SK-N-SH treated with all-trans-retinoic acid at 6 μM for 48 hours (cell line): ENCODE results near the gene PIGC.

Source experiments
- ATAC-seq: fragments of 200-7000 bp; cut with Tn5 transposase; 3 replicates; pipeline ENCODE4 v1.9.1; 2020; ENCODE audit warnings: mild to moderate bottlenecking, moderate library complexity
- ARNTL ChIP-seq: fragments of 450-650 bp; formaldehyde crosslinking; IDR thresholded peaks from 2 replicates; pipeline ENCODE4 v1.5.0; 2020; ENCODE audit warnings: low read depth, mild to moderate bottlenecking, moderate library complexity, borderline replicate concordance
- BACH2 ChIP-seq: fragments of 250-450 bp; sonication (Bioruptor Pico); IDR thresholded peaks from 2 replicates; pipeline ENCODE4 v1.9.0; 2021; ENCODE audit warnings: mild to moderate bottlenecking, borderline replicate concordance
- CSDC2 ChIP-seq: fragments of 250-450 bp; sonication (Bioruptor Pico); IDR thresholded peaks from 2 replicates; pipeline ENCODE4 v1.5.0; 2020; ENCODE audit warnings: mild to moderate bottlenecking, moderate library complexity
- ESRRG ChIP-seq: fragments of 250-450 bp; sonication (Bioruptor Pico); IDR thresholded peaks from 2 replicates; pipeline ENCODE4 v1.6.1; 2021; ENCODE audit warnings: mild to moderate bottlenecking
- GLIS3 ChIP-seq: fragments of 250-450 bp; sonication (Bioruptor Pico); IDR thresholded peaks from 2 replicates; pipeline ENCODE4 v1.5.0; 2020; ENCODE audit warnings: mild to moderate bottlenecking, moderate library complexity
- OSR1 ChIP-seq: fragments of 250-450 bp; sonication (Bioruptor Pico); IDR thresholded peaks from 2 replicates; pipeline ENCODE4 v1.8.0; 2022; ENCODE audit warnings: moderate library complexity, mild to moderate bottlenecking, inconsistent platforms
- PATZ1 ChIP-seq: fragments of 250-450 bp; sonication (Bioruptor Pico); IDR thresholded peaks from 2 replicates; pipeline ENCODE4 v1.8.0; 2020; ENCODE audit warnings: mild to moderate bottlenecking, moderate library complexity, borderline replicate concordance
- PPARA ChIP-seq: fragments of 250-450 bp; sonication (Bioruptor Pico); IDR thresholded peaks from 2 replicates; pipeline ENCODE4 v1.5.0; 2020; ENCODE audit warnings: mild to moderate bottlenecking, borderline replicate concordance
- RARB ChIP-seq: fragments of 250-450 bp; sonication (Bioruptor Pico); IDR thresholded peaks from 2 replicates; pipeline ENCODE4 v1.8.0; 2021; ENCODE audit warnings: mild to moderate bottlenecking, moderate library complexity
- SNAI2 ChIP-seq: fragments of 250-450 bp; sonication (Bioruptor Pico); IDR thresholded peaks from 2 replicates; pipeline ENCODE4 v1.5.0; 2020; ENCODE audit warnings: mild to moderate bottlenecking, moderate library complexity
- TOX ChIP-seq: fragments of 250-450 bp; sonication (Bioruptor Pico); IDR thresholded peaks from 2 replicates; pipeline ENCODE4 v1.8.0; 2021; ENCODE audit warnings: mild to moderate bottlenecking, moderate library complexity, borderline replicate concordance
- TSHZ2 ChIP-seq: fragments of 250-450 bp; sonication (Bioruptor Pico); IDR thresholded peaks from 2 replicates; pipeline ENCODE4 v1.5.0; 2020; ENCODE audit warnings: mild to moderate bottlenecking, moderate library complexity
- ZFP3 ChIP-seq: fragments of 250-450 bp; sonication (Bioruptor Pico); IDR thresholded peaks from 2 replicates; pipeline ENCODE4 v1.5.0; 2020; ENCODE audit warnings: mild to moderate bottlenecking, moderate library complexity
- ZNF70 ChIP-seq: fragments of 450-650 bp; formaldehyde crosslinking; IDR thresholded peaks from 2 replicates; pipeline ENCODE4 v1.5.0; 2020; ENCODE audit warnings: mild to moderate bottlenecking, moderate library complexity
- ZNF8 ChIP-seq: fragments of 450-650 bp; formaldehyde crosslinking; IDR thresholded peaks from 2 replicates; pipeline ENCODE4 v1.5.0; 2020; ENCODE audit warnings: mild to moderate bottlenecking, moderate library complexity
- TF ChIP-seq, protein P1 (sequence below): fragments of 250-450 bp; sonication (Bioruptor Pico); IDR thresholded peaks from 2 replicates; pipeline ENCODE4 v1.5.1; 2020; ENCODE audit warnings: low read depth, mild to moderate bottlenecking, moderate library complexity
- TF ChIP-seq, protein P2 (sequence below): fragments of 250-450 bp; sonication (Bioruptor Pico); IDR thresholded peaks from 2 replicates; pipeline ENCODE4 v1.5.1; 2021; ENCODE audit warnings: mild to moderate bottlenecking, moderate library complexity

Gene PIGC

GRCh38 chr1:172473302-172473701 lies 29.4 kb upstream of the PIGC start:
- TF ChIP-seq ARNTL (no peak), RARB (CRISPR knock-in tag) (no peak), ZFP3 (CRISPR knock-in tag) (no peak), TOX (CRISPR knock-in tag) (no peak), ESRRG (CRISPR knock-in tag) (no peak), ZNF8 (CRISPR knock-in tag) (no peak)
- TF ChIP-seq, protein P1, sequence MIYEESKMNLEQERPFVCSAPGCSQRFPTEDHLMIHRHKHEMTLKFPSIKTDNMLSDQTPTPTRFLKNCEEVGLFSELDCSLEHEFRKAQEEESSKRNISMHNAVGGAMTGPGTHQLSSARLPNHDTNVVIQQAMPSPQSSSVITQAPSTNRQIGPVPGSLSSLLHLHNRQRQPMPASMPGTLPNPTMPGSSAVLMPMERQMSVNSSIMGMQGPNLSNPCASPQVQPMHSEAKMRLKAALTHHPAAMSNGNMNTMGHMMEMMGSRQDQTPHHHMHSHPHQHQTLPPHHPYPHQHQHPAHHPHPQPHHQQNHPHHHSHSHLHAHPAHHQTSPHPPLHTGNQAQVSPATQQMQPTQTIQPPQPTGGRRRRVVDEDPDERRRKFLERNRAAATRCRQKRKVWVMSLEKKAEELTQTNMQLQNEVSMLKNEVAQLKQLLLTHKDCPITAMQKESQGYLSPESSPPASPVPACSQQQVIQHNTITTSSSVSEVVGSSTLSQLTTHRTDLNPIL (CRISPR knock-in tag): no peak
- no peak for ATAC-seq

DNA sequence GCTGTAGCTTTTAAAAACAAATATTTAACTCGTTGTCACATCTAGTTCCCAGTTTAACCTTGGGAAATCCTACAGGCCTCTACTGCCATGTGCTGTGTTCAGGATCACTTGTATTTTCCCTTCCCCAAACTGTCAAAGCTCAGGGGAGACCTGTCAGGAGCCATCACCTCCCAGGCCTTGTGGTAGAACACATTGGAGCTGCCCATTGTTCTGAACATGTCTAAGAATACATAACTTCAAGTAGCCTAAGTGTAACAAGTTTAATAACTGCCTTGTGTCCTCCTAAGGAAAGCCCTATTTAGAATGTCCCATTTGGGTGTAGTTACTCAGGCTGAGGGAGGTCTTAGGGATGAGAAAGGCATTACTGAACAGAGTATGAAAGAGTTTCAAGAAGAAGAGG lies 28.6 kb upstream of the PIGC start:
- peak; percentile 64 for ATAC-seq
- TF ChIP-seq OSR1 (CRISPR knock-in tag) (no peak), ARNTL (no peak), TSHZ2 (CRISPR knock-in tag) (no peak), ZNF8 (CRISPR knock-in tag) (no peak), CSDC2 (CRISPR knock-in tag) (no peak), SNAI2 (CRISPR knock-in tag) (no peak), TOX (CRISPR knock-in tag) (no peak), PPARA (CRISPR knock-in tag) (no peak), ESRRG (CRISPR knock-in tag) (no peak)
- TF ChIP-seq, protein P2, sequence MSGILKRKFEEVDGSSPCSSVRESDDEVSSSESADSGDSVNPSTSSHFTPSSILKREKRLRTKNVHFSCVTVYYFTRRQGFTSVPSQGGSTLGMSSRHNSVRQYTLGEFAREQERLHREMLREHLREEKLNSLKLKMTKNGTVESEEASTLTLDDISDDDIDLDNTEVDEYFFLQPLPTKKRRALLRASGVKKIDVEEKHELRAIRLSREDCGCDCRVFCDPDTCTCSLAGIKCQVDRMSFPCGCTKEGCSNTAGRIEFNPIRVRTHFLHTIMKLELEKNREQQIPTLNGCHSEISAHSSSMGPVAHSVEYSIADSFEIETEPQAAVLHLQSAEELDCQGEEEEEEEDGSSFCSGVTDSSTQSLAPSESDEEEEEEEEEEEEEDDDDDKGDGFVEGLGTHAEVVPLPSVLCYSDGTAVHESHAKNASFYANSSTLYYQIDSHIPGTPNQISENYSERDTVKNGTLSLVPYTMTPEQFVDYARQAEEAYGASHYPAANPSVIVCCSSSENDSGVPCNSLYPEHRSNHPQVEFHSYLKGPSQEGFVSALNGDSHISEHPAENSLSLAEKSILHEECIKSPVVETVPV (CRISPR knock-in tag): no peak

- TF ChIP-seq PATZ1 (CRISPR knock-in tag): no peak
- TF ChIP-seq ARNTL: no peak
- TF ChIP-seq, protein P1 (CRISPR knock-in tag): no peak
- no peak for ATAC-seq
These were observed 27.8 kb upstream of the PIGC start for GRCh38 chr1:172471666-172472065.

DNA sequence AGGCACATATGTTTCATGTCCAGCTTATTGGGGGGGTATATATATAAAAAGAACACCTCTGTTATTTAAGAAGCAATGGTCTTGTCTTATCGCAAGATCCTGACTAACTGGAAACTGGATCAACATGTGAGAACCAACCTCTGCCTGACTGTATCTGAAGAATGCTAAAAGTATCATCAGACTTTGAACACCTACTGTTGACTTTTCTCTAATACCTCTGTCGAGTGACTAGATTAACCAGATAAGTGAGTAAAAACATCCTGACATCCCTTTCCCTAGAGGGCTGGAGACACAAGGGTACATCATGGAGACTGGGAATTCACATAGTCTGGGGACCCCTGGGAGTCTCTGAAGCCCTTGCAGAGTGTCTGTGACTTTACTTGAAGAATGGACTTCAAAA lies 26.3 kb upstream of the PIGC start:
- ATAC-seq: no peak
- TF ChIP-seq ZNF8 (CRISPR knock-in tag) (no peak), ZNF70 (CRISPR knock-in tag) (no peak), GLIS3 (CRISPR knock-in tag) (no peak), OSR1 (CRISPR knock-in tag) (no peak), CSDC2 (CRISPR knock-in tag) (no peak), PATZ1 (CRISPR knock-in tag) (no peak), BACH2 (CRISPR knock-in tag) (no peak), ZFP3 (CRISPR knock-in tag) (no peak)
